ENCODE measurements around the gene MED9.
A peak's percentile ranks its signal among the peaks of the same experiment; 100 is the strongest.
"Not testable (repeated sequence)": the region's sequence is repeated elsewhere in the genome, so short reads cannot be mapped to it uniquely, and the experiment has no call there.

MED9 gene

DNA sequence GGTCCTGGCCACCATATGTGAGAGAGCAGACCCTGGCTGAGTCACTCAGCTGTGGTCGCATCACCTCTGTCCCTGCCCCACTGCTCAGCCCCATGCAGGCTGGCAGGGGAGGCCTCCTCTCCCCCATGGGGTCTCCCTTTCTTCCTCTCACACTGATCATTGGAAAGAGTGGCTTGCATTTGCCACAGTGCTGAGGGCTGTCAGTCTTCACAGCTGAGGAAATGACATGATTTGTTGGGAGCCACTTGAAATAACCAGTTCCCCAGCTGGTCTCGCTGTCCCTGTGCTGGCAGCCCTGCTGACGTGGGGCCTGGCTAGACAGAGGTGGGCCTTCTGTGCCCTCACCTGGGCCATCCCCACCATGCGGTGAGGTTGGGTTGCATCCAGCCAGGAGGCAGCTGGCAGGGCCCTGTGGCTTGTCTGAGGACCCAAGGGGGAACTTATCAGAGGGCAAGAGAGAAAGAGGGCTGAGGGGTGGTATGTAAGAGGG is 30.1 kb upstream of the MED9 start:
- no peak for DNase-seq (ENCODE audit: low spot score in 2 of 2)
- Mint-ChIP-seq H3K27ac (no peak overlapping the region), H3K9me3 (peaks cover 3% of the 10 kb centered on the region), H3K4me1 (no peaks in the 10 kb centered on the region), H3K4me3 (no peak overlapping the region), H3K36me3 (no peaks in the 10 kb centered on the region)
- ATAC-seq = no peak

DNA sequence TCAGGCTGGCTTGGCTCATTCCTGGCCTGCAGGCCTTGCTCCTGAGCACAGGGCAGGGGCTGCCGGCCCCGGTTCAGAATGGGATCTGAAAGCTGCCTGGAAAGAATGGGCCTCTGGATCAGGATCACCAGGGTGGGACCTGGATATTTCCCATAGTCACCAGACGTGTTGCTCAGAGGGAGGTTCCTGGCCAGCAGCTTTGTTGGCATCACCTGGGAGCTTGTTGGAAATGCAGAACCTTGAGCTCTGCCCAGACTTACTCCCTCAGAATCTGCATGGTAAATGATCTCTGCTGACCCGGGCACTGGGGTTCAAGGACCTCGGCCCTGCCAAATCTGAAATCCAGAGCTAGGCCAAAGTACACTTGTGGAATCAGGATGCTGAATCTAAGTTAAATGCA is 29.5 kb upstream of the MED9 start:
- H3K4me1 Mint-ChIP-seq = no peaks in the 10 kb centered on the region
- no peak overlapping the region for H3K27ac Mint-ChIP-seq
- no peaks in the 10 kb centered on the region for H3K36me3 Mint-ChIP-seq
- ATAC-seq (no peak), DNase-seq (ENCODE audit: low spot score in 2 of 2) (no peak)
- peaks cover 3% of the 10 kb centered on the region for H3K9me3 Mint-ChIP-seq
- no peak overlapping the region for H3K4me3 Mint-ChIP-seq

DNA sequence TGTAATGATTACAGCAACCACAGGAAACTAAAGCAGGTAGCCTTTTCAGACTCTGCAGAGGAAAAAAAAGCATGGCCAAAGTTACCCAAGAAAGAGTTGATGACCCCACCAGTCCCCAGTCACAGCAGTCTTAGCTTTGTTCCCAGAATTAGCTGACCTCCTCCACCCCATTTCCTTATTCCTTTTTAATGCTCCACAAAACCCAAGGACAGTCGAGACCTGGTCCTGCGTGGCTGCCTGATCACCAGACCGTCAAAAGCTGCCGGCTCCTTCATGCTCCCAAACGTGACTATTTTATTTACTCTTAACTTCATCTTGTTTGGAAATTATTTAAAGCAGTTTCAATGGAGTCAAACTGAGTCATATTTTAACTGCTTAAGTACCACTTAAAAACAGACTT is 28.7 kb upstream of the MED9 start:
- ATAC-seq (no peak), DNase-seq (ENCODE audit: low spot score in 2 of 2) (no peak)
- Mint-ChIP-seq H3K4me3 (no peak overlapping the region), H3K27ac (no peak overlapping the region), H3K36me3 (no peaks in the 10 kb centered on the region), H3K4me1 (no peaks in the 10 kb centered on the region), H3K9me3 (peaks cover 3% of the 10 kb centered on the region)

DNA sequence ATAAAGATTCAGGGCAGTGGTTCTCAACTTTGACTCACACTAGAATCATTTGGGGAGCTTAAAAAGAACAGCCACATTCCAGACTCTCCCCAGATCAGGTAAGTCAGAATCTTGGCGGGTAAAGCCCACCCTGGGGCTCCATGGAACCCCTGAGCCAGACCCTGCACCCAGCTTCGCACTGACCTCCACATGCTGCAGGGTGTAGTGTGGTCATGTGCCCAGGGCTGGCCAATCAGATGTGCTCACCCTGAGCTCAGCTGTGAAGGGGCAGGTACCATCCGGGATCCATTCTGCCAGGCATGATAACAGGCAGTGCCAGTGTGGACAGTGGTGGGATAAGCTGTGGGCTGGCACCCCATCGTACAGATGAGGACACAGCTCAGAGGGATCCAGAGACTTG is 28.1 kb upstream of the MED9 start:
- no peaks in the 10 kb centered on the region for H3K36me3 Mint-ChIP-seq
- H3K27ac Mint-ChIP-seq = no peak overlapping the region
- peaks cover 3% of the 10 kb centered on the region for H3K9me3 Mint-ChIP-seq
- H3K4me3 Mint-ChIP-seq = no peak overlapping the region
- no peaks in the 10 kb centered on the region for H3K4me1 Mint-ChIP-seq
- no peak for DNase-seq (ENCODE audit: low spot score in 2 of 2)
- ATAC-seq = peak; percentile 31

DNA sequence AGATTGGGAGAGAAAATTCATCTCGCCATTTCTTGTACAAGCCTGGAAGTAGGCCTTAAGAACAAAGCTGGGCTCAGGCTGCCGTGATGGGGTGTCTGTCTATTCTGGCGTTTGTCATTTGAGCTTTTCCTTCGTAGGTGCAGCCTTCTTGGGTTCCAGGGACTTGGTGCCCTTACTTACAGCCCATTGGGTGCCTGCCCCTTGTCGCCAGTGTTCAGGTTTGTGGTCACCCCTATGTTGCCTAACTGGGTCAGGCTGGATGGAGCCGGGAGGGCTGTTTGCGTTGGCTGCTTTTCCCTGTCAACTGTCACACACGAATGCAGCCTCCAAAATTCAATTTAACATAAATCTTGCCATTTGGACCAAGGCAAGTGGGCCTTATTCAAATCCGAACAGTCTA is 23.7 kb upstream of the MED9 start:
- H3K4me3 Mint-ChIP-seq = no peak overlapping the region
- H3K36me3 Mint-ChIP-seq = no peaks in the 10 kb centered on the region
- no peaks in the 10 kb centered on the region for H3K4me1 Mint-ChIP-seq
- H3K9me3 Mint-ChIP-seq = no peaks in the 10 kb centered on the region
- no peak overlapping the region for H3K27ac Mint-ChIP-seq
- DNase-seq (ENCODE audit: low spot score in 2 of 2) = no peak
- ATAC-seq = no peak

DNA sequence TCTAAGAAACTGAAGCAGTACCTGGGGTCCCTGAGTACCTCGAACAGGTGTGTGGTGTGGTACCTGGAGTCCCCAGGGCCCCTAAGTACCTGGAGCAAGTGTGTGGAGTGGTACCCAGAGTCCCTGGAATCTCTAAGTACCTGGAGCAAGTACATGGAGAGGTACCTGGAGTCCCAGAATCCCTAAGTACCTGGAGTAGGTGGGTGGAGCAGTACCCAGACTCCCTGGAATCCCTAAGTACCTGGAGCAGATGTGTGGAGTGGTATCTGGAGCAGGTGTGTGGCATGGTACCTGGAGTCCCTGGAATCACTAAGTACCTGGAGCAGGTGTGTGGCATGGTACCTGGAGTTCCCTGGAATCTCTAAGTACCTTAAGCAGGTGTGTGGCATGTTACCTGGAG is 22.5 kb upstream of the MED9 start:
- Mint-ChIP-seq H3K4me3 (no peak overlapping the region), H3K27ac (no peak overlapping the region), H3K9me3 (no peaks in the 10 kb centered on the region), H3K4me1 (no peaks in the 10 kb centered on the region), H3K36me3 (no peaks in the 10 kb centered on the region)
- DNase-seq (ENCODE audit: low spot score in 2 of 2) (no peak), ATAC-seq (no peak)

DNA sequence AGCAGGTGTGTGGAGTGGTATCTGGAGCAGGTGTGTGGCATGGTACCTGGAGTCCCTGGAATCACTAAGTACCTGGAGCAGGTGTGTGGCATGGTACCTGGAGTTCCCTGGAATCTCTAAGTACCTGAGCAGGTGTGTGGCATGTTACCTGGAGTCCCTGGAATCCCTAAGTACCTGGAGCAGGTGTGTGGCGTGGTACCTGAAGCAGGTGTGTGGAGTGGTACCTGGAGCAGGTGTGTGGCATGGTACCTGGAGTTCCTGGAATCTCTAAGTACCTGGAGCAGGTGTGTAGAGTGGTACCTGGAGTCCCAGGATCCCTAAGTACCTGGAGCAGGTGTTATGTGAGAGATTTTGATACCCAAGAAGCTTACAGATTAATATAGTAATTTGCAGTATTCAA is 22.1 kb upstream of the MED9 start:
- H3K4me3 Mint-ChIP-seq; H3K27ac Mint-ChIP-seq; H3K9me3 Mint-ChIP-seq; H3K4me1 Mint-ChIP-seq; ATAC-seq; H3K36me3 Mint-ChIP-seq; DNase-seq (ENCODE audit: low spot score in 2 of 2): not testable (repeated sequence)

DNA sequence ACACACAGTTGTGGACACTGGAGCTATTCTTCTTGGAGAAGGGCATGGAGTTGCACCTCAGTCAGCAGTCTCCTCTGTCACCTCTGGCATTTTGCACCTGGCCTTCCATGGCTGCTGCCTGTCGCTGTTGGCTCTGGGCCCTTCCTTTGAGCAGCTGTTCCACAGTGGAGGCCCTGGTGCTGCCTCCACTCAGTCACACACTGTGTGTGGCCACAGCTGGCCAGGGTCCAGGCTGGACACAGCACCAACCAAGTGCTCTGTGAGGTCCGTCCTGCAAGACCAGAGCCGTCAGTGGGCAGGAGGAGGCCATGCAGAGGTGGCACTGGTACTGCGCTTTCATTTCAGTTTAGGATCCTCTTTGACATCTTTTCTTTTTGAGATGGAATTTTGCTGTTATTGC is 21.6 kb upstream of the MED9 start:
- H3K9me3 Mint-ChIP-seq = peaks cover 3% of the 10 kb centered on the region
- H3K27ac Mint-ChIP-seq = no peak overlapping the region

DNA sequence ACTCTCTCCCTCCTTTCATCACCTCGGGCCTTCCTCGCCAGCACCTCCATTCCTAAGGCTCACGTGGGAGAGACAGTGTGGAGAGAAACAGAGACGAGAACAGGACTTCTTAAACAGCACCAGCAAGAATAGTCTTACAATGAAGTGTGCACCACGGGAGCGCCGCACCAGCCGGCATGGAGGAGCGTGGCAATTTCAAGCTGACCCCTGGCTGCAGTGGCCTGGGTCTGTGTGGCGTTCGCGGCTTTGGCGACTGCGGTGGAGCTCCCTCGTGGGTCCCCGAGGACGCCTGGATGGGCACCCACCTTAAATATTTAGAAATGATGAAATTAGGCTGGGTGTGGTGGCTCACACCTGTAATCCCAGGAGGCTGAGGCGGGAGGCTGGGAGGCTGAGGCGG is 20.5 kb upstream of the MED9 start:
- Mint-ChIP-seq H3K4me1 (peaks cover 6% of the 10 kb centered on the region), H3K27ac (no peak overlapping the region), H3K36me3 (no peaks in the 10 kb centered on the region), H3K4me3 (no peak overlapping the region), H3K9me3 (peaks cover 6% of the 10 kb centered on the region)
- ATAC-seq (no peak), DNase-seq (ENCODE audit: low spot score in 2 of 2) (no peak)

More for the DNA sequence above, 21.6 kb upstream of the MED9 start:
- no peak for ATAC-seq
- Mint-ChIP-seq H3K4me3 (no peak overlapping the region), H3K4me1 (peaks cover 4% of the 10 kb centered on the region), H3K36me3 (no peaks in the 10 kb centered on the region)
- no peak for DNase-seq (ENCODE audit: low spot score in 2 of 2)

DNA sequence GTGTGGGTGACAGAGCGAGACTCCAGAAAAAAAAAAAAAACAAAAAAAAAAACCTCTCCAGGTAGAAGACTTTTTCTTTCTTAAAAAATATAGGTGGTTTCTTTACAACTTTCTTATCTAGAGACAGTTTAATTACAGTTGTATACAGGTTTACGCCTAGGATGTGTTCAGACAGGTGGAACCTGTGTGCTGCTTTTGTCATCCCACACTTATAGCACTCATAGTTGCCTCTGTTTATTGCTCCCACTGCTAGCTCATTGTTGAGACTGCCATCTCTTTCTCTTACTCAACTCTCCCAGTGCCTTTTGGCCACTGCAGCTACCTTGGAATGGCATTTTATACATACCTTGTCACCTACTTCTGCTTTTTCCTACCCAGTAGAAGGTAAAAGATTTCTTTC is 19.1 kb upstream of the MED9 start:
- Mint-ChIP-seq H3K4me3 (no peak overlapping the region), H3K9me3 (peaks cover 6% of the 10 kb centered on the region), H3K36me3 (no peaks in the 10 kb centered on the region), H3K27ac (no peak overlapping the region), H3K4me1 (peaks cover 6% of the 10 kb centered on the region)
- ATAC-seq (no peak), DNase-seq (ENCODE audit: low spot score in 2 of 2) (no peak)

DNA sequence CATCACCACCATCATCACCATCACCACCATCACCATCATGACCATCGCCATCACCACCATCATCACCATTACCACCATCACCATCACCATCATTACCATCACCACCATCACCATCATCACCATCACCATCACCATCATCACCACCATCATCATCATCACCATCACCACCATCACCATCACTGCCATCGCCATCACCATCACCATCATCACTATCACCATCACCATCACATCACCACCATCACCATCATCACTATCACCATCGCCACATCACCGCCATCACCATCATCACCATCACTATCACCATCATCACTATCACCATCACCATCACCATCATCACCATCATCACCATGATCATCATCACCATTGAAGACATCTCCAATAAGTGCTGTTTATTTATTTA is 16.8 kb upstream of the MED9 start:
- no peak for DNase-seq (ENCODE audit: low spot score in 2 of 2)
- Mint-ChIP-seq H3K4me3 (no peak overlapping the region), H3K27ac (no peak overlapping the region), H3K9me3 (peaks cover 6% of the 10 kb centered on the region), H3K4me1 (peaks cover 6% of the 10 kb centered on the region), H3K36me3 (no peaks in the 10 kb centered on the region)
- no peak for ATAC-seq

DNA sequence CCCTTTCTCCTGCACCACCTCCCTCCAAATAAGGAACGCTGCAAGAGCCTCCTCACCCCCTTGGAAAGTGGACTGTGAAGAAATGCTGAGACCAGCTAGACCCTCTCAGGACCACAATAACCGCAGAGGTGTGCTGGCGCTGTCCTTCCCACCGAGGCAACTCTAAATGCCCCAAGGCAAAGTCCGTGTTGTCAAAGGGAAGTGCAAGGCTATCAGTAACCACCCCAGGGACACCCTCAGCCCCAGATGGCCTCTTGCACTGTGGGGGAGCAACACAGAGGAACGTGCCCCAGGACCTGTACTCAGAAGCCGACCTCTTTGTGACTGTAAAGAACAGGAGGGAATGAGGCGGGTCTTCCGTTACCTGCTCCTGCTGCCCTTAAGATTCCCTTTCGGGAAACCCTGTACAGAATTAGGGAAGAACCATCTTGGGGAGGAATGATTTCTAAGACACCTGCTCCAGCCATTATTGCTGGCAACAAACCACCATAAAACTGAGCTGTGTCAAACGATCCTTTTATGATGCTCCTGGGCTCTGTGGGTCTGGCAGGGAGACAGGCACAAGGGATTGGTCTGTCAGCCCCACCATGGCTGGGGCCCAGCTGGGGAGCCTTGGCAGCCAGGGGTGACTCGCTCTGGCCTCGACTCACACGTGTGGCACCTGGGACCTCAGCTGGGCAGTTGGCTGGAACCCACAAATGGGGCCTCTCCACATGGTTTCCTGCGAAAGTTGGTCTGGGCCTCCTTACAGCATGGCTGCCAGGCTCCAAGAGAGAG is 14.6 kb upstream of the MED9 start:
- DNase-seq (ENCODE audit: low spot score in 2 of 2) = no peak
- H3K9me3 Mint-ChIP-seq = peaks cover 6% of the 10 kb centered on the region
- H3K36me3 Mint-ChIP-seq = no peaks in the 10 kb centered on the region
- ATAC-seq = no peak
- peaks cover 6% of the 10 kb centered on the region for H3K4me1 Mint-ChIP-seq
- no peak overlapping the region for H3K4me3 Mint-ChIP-seq
- no peak overlapping the region for H3K27ac Mint-ChIP-seq

DNA sequence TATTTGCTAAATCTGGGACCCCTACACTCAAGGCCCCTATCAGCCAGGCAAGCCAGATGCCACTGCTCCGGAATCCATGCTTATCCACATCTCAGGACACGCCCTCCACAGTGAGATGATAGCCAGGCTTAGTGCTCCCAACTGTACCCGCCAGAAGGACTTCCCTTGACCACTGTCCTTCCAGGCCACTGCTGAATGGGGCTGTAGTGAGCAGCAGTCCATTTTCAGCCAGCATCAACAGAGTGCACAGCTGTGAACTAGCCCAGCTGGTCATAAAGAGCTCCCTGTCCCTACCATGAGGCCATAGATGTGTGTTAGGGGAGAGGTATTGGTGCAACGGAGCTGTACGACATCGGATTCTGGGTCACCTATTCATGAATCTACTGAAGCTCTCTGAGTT is 13.0 kb upstream of the MED9 start:
- Mint-ChIP-seq H3K9me3 (peaks cover 6% of the 10 kb centered on the region), H3K36me3 (no peaks in the 10 kb centered on the region), H3K27ac (no peak overlapping the region), H3K4me1 (peaks cover 6% of the 10 kb centered on the region), H3K4me3 (no peak overlapping the region)
- ATAC-seq = no peak
- no peak for DNase-seq (ENCODE audit: low spot score in 2 of 2)

DNA sequence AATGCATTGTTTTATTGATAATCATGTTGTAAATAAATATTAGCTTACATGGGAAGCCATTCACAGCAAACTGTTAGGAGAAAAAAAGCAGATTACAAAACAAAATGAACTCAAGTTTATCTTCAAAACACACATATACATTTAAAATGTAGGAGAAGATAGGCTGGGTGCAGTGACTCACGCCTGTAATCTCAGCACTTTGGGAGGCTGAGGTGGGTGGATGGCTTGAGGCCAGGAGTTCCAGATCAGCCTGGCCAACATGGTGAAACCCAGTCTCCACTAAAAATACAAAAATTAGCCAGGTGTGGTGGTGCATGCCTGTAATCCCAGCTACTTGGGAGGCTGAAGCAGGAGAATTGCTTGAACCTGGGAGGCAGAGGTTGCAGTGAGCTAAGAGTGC is 10.9 kb upstream of the MED9 start:
- not testable (repeated sequence) for H3K9me3 Mint-ChIP-seq; ATAC-seq; DNase-seq (ENCODE audit: low spot score in 2 of 2); H3K4me3 Mint-ChIP-seq; H3K27ac Mint-ChIP-seq; H3K4me1 Mint-ChIP-seq; H3K36me3 Mint-ChIP-seq

DNA sequence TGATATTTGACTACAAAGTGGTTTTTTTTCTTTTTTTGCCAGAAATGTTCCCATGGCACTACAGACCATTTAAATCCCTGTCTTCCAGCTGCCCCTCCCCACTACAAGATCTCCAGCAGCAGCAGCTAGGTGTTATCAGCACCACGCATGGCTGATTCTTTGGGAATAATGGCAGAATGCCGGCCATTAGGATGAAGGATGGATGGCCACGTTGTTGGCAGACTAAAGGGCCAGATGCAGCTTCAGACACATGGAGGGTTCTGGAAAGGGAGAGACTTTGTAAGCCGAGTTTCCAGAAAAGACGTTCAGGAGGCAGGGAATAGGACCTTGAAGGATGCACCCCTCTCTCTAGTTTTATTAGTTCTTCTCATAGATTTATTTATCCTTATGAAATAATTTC is 10.3 kb upstream of the MED9 start:
- Mint-ChIP-seq H3K27ac (no peak overlapping the region), H3K9me3 (no peaks in the 10 kb centered on the region), H3K4me3 (no peak overlapping the region), H3K36me3 (no peaks in the 10 kb centered on the region), H3K4me1 (no peaks in the 10 kb centered on the region)
- no peak for ATAC-seq
- DNase-seq (ENCODE audit: low spot score in 2 of 2) = no peak

DNA sequence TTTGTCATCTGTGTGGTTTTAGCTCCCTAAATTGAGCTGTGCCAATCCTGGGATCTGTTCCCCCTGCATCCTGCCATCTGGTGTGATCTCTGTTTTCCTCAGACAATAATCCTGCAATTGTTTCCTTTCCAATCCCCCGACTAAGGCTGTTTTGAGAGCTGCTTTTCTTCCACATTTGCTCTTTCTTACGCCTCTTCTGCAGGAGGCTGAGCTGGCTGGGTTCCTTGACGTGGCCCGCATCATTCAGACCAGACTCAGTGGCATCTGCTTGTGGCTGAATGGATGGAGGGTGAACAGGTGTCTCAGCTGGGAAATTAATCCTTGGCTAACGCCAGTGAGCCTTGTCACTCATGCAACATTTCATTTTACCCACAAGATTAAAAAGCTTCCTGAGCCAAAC is 9.8 kb upstream of the MED9 start:
- H3K27ac Mint-ChIP-seq = no peak overlapping the region
- no peaks in the 10 kb centered on the region for H3K9me3 Mint-ChIP-seq
- H3K36me3 Mint-ChIP-seq = no peaks in the 10 kb centered on the region

DNA sequence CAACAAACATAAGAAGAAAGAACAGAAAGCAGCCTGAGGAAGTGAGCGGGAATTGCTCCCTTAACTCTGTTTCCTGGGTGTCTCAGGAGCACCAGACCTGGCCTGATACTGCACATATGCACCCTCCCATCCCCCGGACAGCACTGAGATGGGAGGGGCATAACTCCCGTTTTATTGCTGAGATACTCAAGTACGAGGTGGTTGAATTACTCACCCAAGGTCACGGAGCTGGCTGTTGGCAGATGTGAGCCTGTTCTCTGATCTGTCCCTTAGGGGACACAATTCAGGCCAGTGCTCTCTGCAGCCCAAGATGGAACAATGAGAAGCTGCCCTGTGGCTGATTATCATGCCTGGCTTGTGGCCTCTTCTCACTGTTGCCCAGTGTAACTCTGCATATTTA is 9.1 kb upstream of the MED9 start:
- Mint-ChIP-seq H3K4me1 (peaks cover 6% of the 10 kb centered on the region), H3K9me3 (no peaks in the 10 kb centered on the region), H3K36me3 (no peaks in the 10 kb centered on the region), H3K27ac (no peak overlapping the region), H3K4me3 (no peak overlapping the region)
- ATAC-seq (no peak), DNase-seq (ENCODE audit: low spot score in 2 of 2) (no peak)

More for the DNA sequence above, 9.8 kb upstream of the MED9 start:
- Mint-ChIP-seq H3K4me1 (peaks cover 1% of the 10 kb centered on the region), H3K4me3 (no peak overlapping the region)
- DNase-seq (ENCODE audit: low spot score in 2 of 2) (no peak), ATAC-seq (no peak)

Measured in stimulated activated effector memory CD8-positive, alpha-beta T cell treated with anti-CD3 and anti-CD28 coated beads, Interleukin-12 subunit alpha, Interleukin-12 subunit beta, amount 100 ng/mL, for 72 hours (primary cell).